Measurements from ENCODE around the gene CAPN14. TPM values are rescaled to one million over a fixed set of nuclear protein-coding genes. Genes with fewer than 3 reads are reported as not detected.

CAPN14 gene
- total and polyA plus RNA-seq, 4 donors, result 0.03 to 0.26 (median 0.14) TPM

DNA sequence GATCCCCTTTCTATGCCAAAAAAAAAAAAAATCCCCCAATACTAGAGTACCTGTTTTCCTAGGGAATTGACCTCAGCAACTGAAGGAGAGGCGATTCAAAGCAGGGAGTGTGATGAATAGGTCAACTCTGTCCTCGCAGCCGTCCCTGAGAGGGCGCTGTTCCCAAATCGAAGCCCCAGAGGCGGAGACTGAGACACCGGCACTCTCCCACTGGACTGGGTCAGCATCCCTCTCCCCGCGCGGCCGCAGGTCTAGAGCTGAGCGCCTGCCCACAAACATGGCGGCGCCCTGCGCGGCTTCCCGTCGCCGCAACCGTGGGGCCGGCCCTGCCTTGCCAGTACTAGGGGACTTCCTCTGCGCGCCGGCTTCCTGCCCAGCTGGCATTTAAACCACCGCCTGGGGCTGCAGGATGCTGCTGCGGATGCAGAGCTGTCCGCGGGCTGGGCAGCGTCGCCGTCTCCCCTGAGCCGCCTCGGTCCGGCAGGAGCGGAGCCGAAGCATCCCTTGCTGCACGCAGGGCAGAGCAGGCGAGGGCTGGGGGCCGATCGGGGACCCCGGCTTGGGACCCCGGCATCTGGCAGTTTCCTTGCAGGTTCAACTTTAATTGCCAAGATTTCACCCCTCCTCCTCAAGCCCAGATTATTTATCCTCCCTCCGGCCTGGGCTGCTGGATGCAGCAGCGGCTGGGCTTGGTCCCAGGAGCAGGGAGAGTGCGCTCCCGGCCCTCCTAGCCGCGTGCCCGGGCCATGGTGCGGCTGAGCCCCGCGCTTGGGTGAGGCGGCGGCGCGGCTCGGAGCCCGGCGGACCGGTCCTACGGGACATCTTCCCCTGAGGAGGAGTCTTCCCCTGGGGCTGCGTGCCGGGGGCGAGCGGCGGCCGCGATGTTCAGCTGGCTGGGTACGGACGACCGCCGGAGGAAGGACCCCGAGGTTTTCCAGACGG lies 16.7 kb upstream of the CAPN14 start, which contains the start of gene EHD3:
Gene EHD3, plus strand, starts transcription at position 412 of the 942 bp plus-strand sequence. Its CDS starts 470 bp downstream, at position 882.
- ATAC-seq (ENCODE audit: insufficient read depth, low FRiP score) (peak; percentile 92), DNase-seq (peak; percentile 92 to 94 (median 93))
- 3% methylated on average over 71 to 74 of the region's 74 CpGs for WGBS, 2 donors
- no peaks in the 10 kb centered on the region for H3K36me3 ChIP-seq (ENCODE audit: control insufficient read depth in 4 of 4, insufficient read depth in 4 of 4, low read length in 4 of 4)
- H3K27ac ChIP-seq (ENCODE audit: low read depth in 1 of 2, low read length in 1 of 2), result peak within 1 kb of the TSS; percentile 66 to 78
- H3K27me3 ChIP-seq (ENCODE audit: control insufficient read depth in 3 of 3, insufficient read depth in 3 of 3, low read length in 2 of 3), result no peaks in the 10 kb centered on the region
- H3K9me3 ChIP-seq (ENCODE audit: control insufficient read depth in 4 of 4, insufficient read depth in 3 of 4, low read length in 3 of 4), result no peaks in the 10 kb centered on the region
- peak within 1 kb of the TSS in 1 of 2 donors; percentile 37 for H3K9ac ChIP-seq (ENCODE audit: insufficient read depth in 1 of 2, low read length in 2 of 2)
- H3K4me3 ChIP-seq, result peak within 1 kb of the TSS; percentile 56
- TF ChIP-seq, protein P1, sequence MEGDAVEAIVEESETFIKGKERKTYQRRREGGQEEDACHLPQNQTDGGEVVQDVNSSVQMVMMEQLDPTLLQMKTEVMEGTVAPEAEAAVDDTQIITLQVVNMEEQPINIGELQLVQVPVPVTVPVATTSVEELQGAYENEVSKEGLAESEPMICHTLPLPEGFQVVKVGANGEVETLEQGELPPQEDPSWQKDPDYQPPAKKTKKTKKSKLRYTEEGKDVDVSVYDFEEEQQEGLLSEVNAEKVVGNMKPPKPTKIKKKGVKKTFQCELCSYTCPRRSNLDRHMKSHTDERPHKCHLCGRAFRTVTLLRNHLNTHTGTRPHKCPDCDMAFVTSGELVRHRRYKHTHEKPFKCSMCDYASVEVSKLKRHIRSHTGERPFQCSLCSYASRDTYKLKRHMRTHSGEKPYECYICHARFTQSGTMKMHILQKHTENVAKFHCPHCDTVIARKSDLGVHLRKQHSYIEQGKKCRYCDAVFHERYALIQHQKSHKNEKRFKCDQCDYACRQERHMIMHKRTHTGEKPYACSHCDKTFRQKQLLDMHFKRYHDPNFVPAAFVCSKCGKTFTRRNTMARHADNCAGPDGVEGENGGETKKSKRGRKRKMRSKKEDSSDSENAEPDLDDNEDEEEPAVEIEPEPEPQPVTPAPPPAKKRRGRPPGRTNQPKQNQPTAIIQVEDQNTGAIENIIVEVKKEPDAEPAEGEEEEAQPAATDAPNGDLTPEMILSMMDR (IDR thresholded peaks at IDR 0.05; ENCODE audit: control extremely low read depth, extremely low read depth), result peak; percentile 13
- peaks cover 3 to 32% (median 8%) of the 10 kb centered on the region in 5 donors for H3K4me1 ChIP-seq (ENCODE audit: control insufficient read depth in 5 of 5, insufficient read depth in 5 of 5, low read length in 5 of 5)

DNA sequence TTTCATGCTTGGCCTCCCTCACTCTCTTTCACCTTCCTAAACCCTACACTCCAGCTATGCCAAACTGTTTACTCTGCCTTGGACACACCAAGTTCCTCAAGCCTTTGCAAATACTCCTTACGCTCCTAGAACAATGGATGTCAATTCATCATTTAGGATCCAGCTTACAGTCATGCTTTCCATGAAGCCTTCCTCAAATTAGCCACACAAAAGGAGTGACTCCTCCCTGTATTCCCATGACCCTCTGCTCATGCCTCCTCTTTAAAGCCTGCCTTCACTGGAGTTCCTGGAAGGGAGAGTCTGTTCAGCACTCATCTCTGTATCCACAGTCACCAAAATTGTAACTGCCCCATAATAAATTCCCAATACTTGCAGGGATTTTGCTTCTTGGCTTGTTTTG lies 15.9 kb upstream of the CAPN14 start:
- Histone ChIP-seq H3K27me3 (ENCODE audit: control insufficient read depth in 3 of 3, insufficient read depth in 3 of 3, low read length in 2 of 3) (no peaks in the 10 kb centered on the region), H3K4me3 (no peak overlapping the region), H3K27ac (ENCODE audit: low read depth in 1 of 2, low read length in 1 of 2) (peak overlapping the region in 1 of 2 donors; percentile 78), H3K36me3 (ENCODE audit: control insufficient read depth in 4 of 4, insufficient read depth in 4 of 4, low read length in 4 of 4) (no peaks in the 10 kb centered on the region), H3K9me3 (ENCODE audit: control insufficient read depth in 4 of 4, insufficient read depth in 3 of 4, low read length in 3 of 4) (no peaks in the 10 kb centered on the region), H3K9ac (ENCODE audit: insufficient read depth in 1 of 2, low read length in 2 of 2) (no peak overlapping the region), H3K4me1 (ENCODE audit: control insufficient read depth in 5 of 5, insufficient read depth in 5 of 5, low read length in 5 of 5) (peaks cover 0 to 27% (median 5%) of the 10 kb centered on the region in 5 donors)
- ATAC-seq (ENCODE audit: insufficient read depth, low FRiP score) (no peak), DNase-seq (peak in 2 of 3 donors; percentile 18 to 19)
- WGBS, 2 donors, result 69 to 78% methylated on average over 1 of the region's 1 CpG
- TF ChIP-seq, protein P1 (IDR thresholded peaks at IDR 0.05; ENCODE audit: control extremely low read depth, extremely low read depth), result no peak

DNA sequence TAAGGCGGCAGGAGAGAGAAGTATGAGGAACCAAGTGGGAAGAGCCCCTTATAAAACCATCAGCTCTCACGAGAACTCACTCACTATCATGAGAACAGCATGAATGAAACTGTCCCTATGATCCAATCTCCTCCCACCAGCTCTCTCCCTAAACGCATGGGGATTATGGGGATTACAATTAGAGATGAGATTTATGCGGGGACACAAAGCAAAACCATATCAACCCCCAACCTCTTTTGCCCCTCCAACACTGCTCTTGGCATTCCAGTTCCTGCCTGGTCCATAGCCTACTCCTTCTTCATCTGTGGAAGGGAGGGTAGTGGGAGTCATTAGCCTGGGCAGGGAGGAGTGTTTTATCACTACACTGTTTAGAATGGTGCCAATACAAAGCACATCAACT lies 15.3 kb upstream of the CAPN14 start:
- no peaks in the 10 kb centered on the region for H3K36me3 ChIP-seq (ENCODE audit: control insufficient read depth in 4 of 4, insufficient read depth in 4 of 4, low read length in 4 of 4)
- no peaks in the 10 kb centered on the region for H3K9me3 ChIP-seq (ENCODE audit: control insufficient read depth in 4 of 4, insufficient read depth in 3 of 4, low read length in 3 of 4)
- ATAC-seq (ENCODE audit: insufficient read depth, low FRiP score) (no peak), DNase-seq (no peak)
- TF ChIP-seq, protein P1 (IDR thresholded peaks at IDR 0.05; ENCODE audit: control extremely low read depth, extremely low read depth), result no peak
- no peak overlapping the region for H3K27ac ChIP-seq (ENCODE audit: low read depth in 1 of 2, low read length in 1 of 2)
- peaks cover 0 to 4% (median 0%) of the 10 kb centered on the region in 3 donors for H3K27me3 ChIP-seq (ENCODE audit: control insufficient read depth in 3 of 3, insufficient read depth in 3 of 3, low read length in 2 of 3)
- H3K4me1 ChIP-seq (ENCODE audit: control insufficient read depth in 5 of 5, insufficient read depth in 5 of 5, low read length in 5 of 5), result peaks cover 0 to 24% (median 5%) of the 10 kb centered on the region in 5 donors
- H3K9ac ChIP-seq (ENCODE audit: insufficient read depth in 1 of 2, low read length in 2 of 2), result no peak overlapping the region
- no peak overlapping the region for H3K4me3 ChIP-seq
- 75 to 82% methylated on average over 4 of the region's 4 CpGs for WGBS, 2 donors

All from lung (tissue), 12 donors.